T-helper 17 cell (primary cell): ENCODE measurements around the gene TBCC. TPM values are rescaled to one million over a fixed set of nuclear protein-coding genes. Genes with fewer than 3 reads are reported as not detected.

Source experiments
- total RNA-seq, 4 donors: library from RNA in 2 of 4; stranded (reverse) in 2 of 4; gene quantifications; one replicate each; pipeline ENCODE4 v1.2.3 and lab custom pipeline; 2022 to 2026

TBCC gene
- total RNA-seq, 2 donors from 2014 or later, result 71.5 to 73.2 TPM

Other genes with a start within 250 kb of the TBCC start
- 10 to 100 TPM; 35.1 to 40.7 TPM for gene UBR2, start 182.1 kb downstream of the TBCC start, total RNA-seq
- not detected for gene PRPH2, start 23.5 kb downstream of the TBCC start, total RNA-seq
- gene BICRAL, start 35.9 kb upstream of the TBCC start, total RNA-seq, result 10 to 100 TPM; 31.9 to 34.1 TPM
- gene RPL7L1, start 133.5 kb upstream of the TBCC start, total RNA-seq, result 10 to 100 TPM; 61.7 to 73.9 TPM
- 10 to 100 TPM in 1 of 2 donors, 1 to 10 TPM in 1; 1.8 to 35.0 TPM for gene PTCRA, start 169.9 kb upstream of the TBCC start, total RNA-seq
- 10 to 100 TPM; 45.7 to 51.9 TPM for gene CNPY3, start 183.4 kb upstream of the TBCC start, total RNA-seq
- 1 to 10 TPM in 1 of 2 donors, under 1 TPM in 1; 0.97 to 1.5 TPM for gene GNMT, start 214.7 kb upstream of the TBCC start, total RNA-seq
- gene PEX6, start 233.1 kb upstream of the TBCC start, total RNA-seq, result 10 to 100 TPM; 10.2 to 15.5 TPM
- gene PPP2R5D, start 238.5 kb upstream of the TBCC start, total RNA-seq, result 10 to 100 TPM; 27.5 to 28.4 TPM